ENCODE measurements around the gene NUDT8. TPM values are rescaled to one million over a fixed set of nuclear protein-coding genes. Genes with fewer than 3 reads are reported as not detected.
A peak's percentile ranks its signal among the peaks of the same experiment; 100 is the strongest.

The NUDT8 gene
- total and polyA plus RNA-seq, 9 of the 15 experiments (the other 6 are each of a cell fraction or from before 2014, with no cell fraction given): 0.23 to 27.8 (median 5.0) TPM

DNA sequence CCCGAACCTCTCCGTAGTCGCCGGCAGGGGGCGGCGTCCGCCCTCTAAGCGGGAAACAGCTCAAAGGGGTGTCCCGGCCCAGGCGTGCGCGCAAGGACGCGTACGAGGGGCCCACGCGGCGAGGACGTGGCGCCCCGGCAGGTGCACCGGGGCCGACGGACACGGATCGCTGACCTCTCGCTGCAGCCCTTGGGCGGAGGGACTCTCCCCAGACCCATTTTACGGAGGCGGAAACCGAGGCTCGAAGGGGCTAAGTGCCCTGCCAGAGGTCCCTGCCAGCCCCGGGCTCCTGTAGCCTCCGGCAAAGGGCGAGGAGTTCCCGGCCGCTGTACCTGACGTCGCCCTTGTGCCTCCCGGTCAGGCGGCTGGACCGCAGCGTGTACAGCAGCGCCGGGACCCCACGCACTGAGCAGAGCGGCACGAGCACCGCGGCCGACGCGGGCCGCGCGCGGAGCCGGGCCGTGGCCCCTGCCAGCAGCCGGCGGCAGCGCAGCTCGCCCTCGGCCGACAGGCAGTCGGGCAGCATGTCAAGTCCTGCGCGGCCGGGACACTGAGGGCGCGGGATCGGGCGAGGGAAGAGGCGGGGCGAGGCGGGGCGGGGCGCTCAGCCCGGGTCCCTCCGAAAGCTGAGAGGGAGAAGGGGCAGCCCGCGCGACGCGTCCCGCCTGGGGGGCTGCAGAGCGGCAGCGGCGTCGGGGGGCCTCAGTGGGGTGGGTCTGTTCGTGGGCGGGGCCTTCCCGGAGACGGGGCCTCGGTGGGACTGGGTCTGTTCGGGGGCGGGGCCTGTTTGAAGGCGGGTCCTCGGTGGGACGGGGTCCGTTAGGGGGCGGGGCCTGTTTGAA is at the start of gene NUDT8 (continued):
- TF ChIP-seq PRPF4 (IDR thresholded peaks at IDR 0.05; ENCODE audit: insufficient read depth, low read depth, low read length, poor library complexity, severe bottlenecking) (peak; percentile 54), MAZ (CRISPR knock-in tag; conservative IDR thresholded peaks at IDR 0.05 in 1 of 2, IDR thresholded peaks at IDR 0.05 in 1 of 2) (peak; percentile 82 to 95), MBD2 (IDR thresholded peaks at IDR 0.05; ENCODE audit: borderline replicate concordance, low read depth) (no peak), TCF3 (CRISPR knock-in tag; IDR thresholded peaks at IDR 0.05) (peak; percentile 20; the same call in 1 of the 2 replicates), PRMT5 (CRISPR knock-in tag; IDR thresholded peaks at IDR 0.05) (peak; percentile 62; the same call in 1 of the 2 replicates), FOXJ3 (CRISPR knock-in tag; IDR thresholded peaks at IDR 0.05) (no peak), FOXA1 (IDR thresholded peaks at IDR 0.05; ENCODE audit: borderline replicate concordance) (no peak), ZNF668 (CRISPR knock-in tag; IDR thresholded peaks at IDR 0.05) (no peak), ETV5 (CRISPR knock-in tag; IDR thresholded peaks at IDR 0.05; ENCODE audit: low read depth) (peak; percentile 84), THRAP3 (IDR thresholded peaks at IDR 0.05; ENCODE audit: borderline replicate concordance) (no peak), ARID2 (IDR thresholded peaks at IDR 0.05) (no peak), KAT7 (CRISPR knock-in tag; IDR thresholded peaks at IDR 0.05; ENCODE audit: borderline replicate concordance) (0 out of 2 replicates have a peak, but pooled peaks have one; percentile 78), CXXC5 (CRISPR knock-in tag; IDR thresholded peaks at IDR 0.05) (peak; percentile 96), POLR2G (IDR thresholded peaks at IDR 0.05; ENCODE audit: low read depth, low read length) (peak; percentile 88), EP400 (IDR thresholded peaks at IDR 0.05) (peak; percentile 83; the same call in 1 of the 2 replicates), NCOA6 (IDR thresholded peaks at IDR 0.05) (0 out of 2 replicates have a peak, but pooled peaks have one; percentile 41), SRSF9 (IDR thresholded peaks at IDR 0.05; ENCODE audit: borderline replicate concordance, low read depth, low read length) (no peak), HOXB6 (CRISPR knock-in tag; IDR thresholded peaks at IDR 0.05; ENCODE audit: borderline replicate concordance) (no peak), POLR2AphosphoS5 (IDR thresholded peaks at IDR 0.05; ENCODE audit: control insufficient read depth, insufficient read depth, low read depth, low read length) (no peak; the same call in 1 of the 2 replicates)
- TF ChIP-seq, protein P1, sequence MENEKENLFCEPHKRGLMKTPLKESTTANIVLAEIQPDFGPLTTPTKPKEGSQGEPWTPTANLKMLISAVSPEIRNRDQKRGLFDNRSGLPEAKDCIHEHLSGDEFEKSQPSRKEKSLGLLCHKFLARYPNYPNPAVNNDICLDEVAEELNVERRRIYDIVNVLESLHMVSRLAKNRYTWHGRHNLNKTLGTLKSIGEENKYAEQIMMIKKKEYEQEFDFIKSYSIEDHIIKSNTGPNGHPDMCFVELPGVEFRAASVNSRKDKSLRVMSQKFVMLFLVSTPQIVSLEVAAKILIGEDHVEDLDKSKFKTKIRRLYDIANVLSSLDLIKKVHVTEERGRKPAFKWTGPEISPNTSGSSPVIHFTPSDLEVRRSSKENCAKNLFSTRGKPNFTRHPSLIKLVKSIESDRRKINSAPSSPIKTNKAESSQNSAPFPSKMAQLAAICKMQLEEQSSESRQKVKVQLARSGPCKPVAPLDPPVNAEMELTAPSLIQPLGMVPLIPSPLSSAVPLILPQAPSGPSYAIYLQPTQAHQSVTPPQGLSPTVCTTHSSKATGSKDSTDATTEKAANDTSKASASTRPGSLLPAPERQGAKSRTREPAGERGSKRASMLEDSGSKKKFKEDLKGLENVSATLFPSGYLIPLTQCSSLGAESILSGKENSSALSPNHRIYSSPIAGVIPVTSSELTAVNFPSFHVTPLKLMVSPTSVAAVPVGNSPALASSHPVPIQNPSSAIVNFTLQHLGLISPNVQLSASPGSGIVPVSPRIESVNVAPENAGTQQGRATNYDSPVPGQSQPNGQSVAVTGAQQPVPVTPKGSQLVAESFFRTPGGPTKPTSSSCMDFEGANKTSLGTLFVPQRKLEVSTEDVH (IDR thresholded peaks at IDR 0.05; ENCODE audit: low read depth, partially characterized antibody): peak; percentile 61
- TF ChIP-seq, protein P2, sequence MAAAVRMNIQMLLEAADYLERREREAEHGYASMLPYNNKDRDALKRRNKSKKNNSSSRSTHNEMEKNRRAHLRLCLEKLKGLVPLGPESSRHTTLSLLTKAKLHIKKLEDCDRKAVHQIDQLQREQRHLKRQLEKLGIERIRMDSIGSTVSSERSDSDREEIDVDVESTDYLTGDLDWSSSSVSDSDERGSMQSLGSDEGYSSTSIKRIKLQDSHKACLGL (CRISPR knock-in tag; IDR thresholded peaks at IDR 0.05; ENCODE audit: borderline replicate concordance, poor library complexity, severe bottlenecking): no peak
- TF ChIP-seq, protein P3, sequence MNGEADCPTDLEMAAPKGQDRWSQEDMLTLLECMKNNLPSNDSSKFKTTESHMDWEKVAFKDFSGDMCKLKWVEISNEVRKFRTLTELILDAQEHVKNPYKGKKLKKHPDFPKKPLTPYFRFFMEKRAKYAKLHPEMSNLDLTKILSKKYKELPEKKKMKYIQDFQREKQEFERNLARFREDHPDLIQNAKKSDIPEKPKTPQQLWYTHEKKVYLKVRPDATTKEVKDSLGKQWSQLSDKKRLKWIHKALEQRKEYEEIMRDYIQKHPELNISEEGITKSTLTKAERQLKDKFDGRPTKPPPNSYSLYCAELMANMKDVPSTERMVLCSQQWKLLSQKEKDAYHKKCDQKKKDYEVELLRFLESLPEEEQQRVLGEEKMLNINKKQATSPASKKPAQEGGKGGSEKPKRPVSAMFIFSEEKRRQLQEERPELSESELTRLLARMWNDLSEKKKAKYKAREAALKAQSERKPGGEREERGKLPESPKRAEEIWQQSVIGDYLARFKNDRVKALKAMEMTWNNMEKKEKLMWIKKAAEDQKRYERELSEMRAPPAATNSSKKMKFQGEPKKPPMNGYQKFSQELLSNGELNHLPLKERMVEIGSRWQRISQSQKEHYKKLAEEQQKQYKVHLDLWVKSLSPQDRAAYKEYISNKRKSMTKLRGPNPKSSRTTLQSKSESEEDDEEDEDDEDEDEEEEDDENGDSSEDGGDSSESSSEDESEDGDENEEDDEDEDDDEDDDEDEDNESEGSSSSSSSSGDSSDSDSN (IDR thresholded peaks at IDR 0.05; ENCODE audit: borderline replicate concordance in 1 of 2, low read depth in 2 of 2, low read length in 2 of 2): no peak

Measured in K562 (cell line).